PFSK-1 (cell line): ENCODE measurements around the gene CPVL.

Experiments
- FOXP2 ChIP-seq: optimal IDR thresholded peaks from 2 replicates; pipeline ENCODE3; 2011; ENCODE audit warnings: borderline replicate concordance, control low read depth, inconsistent platforms; ENCODE audit not compliant: insufficient read depth; ENCODE audit errors: extremely low read length, extremely low read depth
- POLR2AphosphoS5 ChIP-seq: IDR thresholded peaks from 2 replicates; pipeline ENCODE4 v1.6.1; 2012; ENCODE audit warnings: low read depth, mild to moderate bottlenecking, control low read depth, low read length, moderate library complexity
- REST ChIP-seq, 2 experiments: IDR thresholded peaks; 2 replicates each; pipeline versions ENCODE4 v1.6.1 to v1.8.0; 2011 to 2012; ENCODE audit warnings: low read depth in 2 of 2, low read length in 2 of 2, control low read depth in 1 of 2, inconsistent platforms in 1 of 2, mild to moderate bottlenecking in 1 of 2, moderate library complexity in 1 of 2; ENCODE audit not compliant: insufficient read depth in 1 of 2
- SIN3A ChIP-seq: IDR thresholded peaks from 2 replicates; pipeline ENCODE4 v1.6.1; 2012; ENCODE audit warnings: mild to moderate bottlenecking, low read length, moderate library complexity, borderline replicate concordance; ENCODE audit not compliant: insufficient read depth
- TAF1 ChIP-seq: IDR thresholded peaks from 2 replicates; pipeline ENCODE4 v1.6.1; 2012; ENCODE audit warnings: low read length, control low read depth, borderline replicate concordance; ENCODE audit not compliant: insufficient read depth

The CPVL gene

GRCh38 chr7:29053105-29053872 lies 93.0 kb downstream of the CPVL start:
- TF ChIP-seq SIN3A, result no peak
- no peak for TF ChIP-seq TAF1
- TF ChIP-seq REST (IDR thresholded peaks at IDR 0.05; ENCODE audit: insufficient read depth in 1 of 2, low read depth in 2 of 2, low read length in 2 of 2), result no peak
- no peak for TF ChIP-seq POLR2AphosphoS5
- no peak for TF ChIP-seq FOXP2

DNA sequence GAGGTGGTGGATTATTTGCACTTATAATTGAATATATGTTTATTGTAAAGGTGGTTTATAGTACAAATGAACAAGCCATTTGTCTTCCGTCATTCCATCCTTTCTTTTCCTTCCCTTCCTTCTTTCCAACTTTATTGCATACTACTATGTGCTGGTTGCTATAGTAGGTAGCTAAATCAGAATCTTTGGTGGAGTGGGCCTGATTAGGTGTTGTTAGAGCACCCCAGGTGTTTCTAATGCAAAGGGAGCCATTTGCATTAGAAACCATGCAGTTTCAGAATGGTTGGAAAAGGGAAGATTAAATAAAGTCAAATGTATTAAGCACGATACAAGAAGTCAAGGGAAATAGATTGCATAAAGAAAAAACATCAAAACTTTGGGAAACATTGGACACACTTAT lies 99.4 kb downstream of the CPVL start:
- no peak for TF ChIP-seq REST (IDR thresholded peaks at IDR 0.05; ENCODE audit: insufficient read depth in 1 of 2, low read depth in 2 of 2, low read length in 2 of 2)
- no peak for TF ChIP-seq TAF1
- TF ChIP-seq SIN3A, result no peak

GRCh38 chr7:29045258-29046086 lies 100.9 kb downstream of the CPVL start:
- TF ChIP-seq REST (IDR thresholded peaks at IDR 0.05; ENCODE audit: insufficient read depth in 1 of 2, low read depth in 2 of 2, low read length in 2 of 2) (no peak), POLR2AphosphoS5 (no peak), SIN3A (no peak)

- TF ChIP-seq TAF1 (no peak), POLR2AphosphoS5 (no peak), FOXP2 (no peak), REST (IDR thresholded peaks at IDR 0.05; ENCODE audit: insufficient read depth in 1 of 2, low read depth in 2 of 2, low read length in 2 of 2) (no peak), SIN3A (no peak)
These were observed 101.8 kb downstream of the CPVL start for GRCh38 chr7:29044554-29044953.
